ENCODE data around the gene CEACAM16. TPM values are rescaled to one million over a fixed set of nuclear protein-coding genes. Genes with fewer than 3 reads are reported as not detected.
A peak's percentile ranks its signal among the peaks of the same experiment; 100 is the strongest.

Gene CEACAM16
- total and polyA plus RNA-seq, 9 of the 15 experiments (the other 6 are each of a cell fraction or from before 2014, with no cell fraction given) = not detected

GRCh38 chr19:44753932-44754749, 55.2 kb downstream of the CEACAM16 start (continued):
- peak; percentile 28 to 29; a peak in 1 of 4 replicates for TF ChIP-seq UBTF (IDR thresholded peaks at IDR 0.05; ENCODE audit: borderline replicate concordance in 1 of 2, low read depth in 2 of 2, low read length in 2 of 2)
- TF ChIP-seq BRD9 (IDR thresholded peaks at IDR 0.05; ENCODE audit: low read depth, partially characterized antibody) = peak; percentile 21
- TF ChIP-seq ZBTB26 (CRISPR knock-in tag; IDR thresholded peaks at IDR 0.05) = 0 out of 2 replicates have a peak, but pooled peaks have one; percentile 53
- no peak for TF ChIP-seq ZNF239 (CRISPR knock-in tag; IDR thresholded peaks at IDR 0.05)
- peak; percentile 36; the same call in 1 of the 2 replicates for TF ChIP-seq EP300 (IDR thresholded peaks at IDR 0.05; ENCODE audit: low read length)
- TF ChIP-seq MEF2D (tag; conservative IDR thresholded peaks at IDR 0.05; ENCODE audit: low read depth) = peak; percentile 49; the same call in 1 of the 2 replicates
- TF ChIP-seq PHF8 (IDR thresholded peaks at IDR 0.05; ENCODE audit: borderline replicate concordance, low read length) = peak; percentile 53; the same call in 1 of the 2 replicates
- TF ChIP-seq NCOR1 (IDR thresholded peaks at IDR 0.05) = peak; percentile 41; the same call in 1 of the 2 replicates
- TF ChIP-seq ZNF766 (CRISPR knock-in tag; conservative IDR thresholded peaks at IDR 0.05) = 0 out of 2 replicates have a peak, but pooled peaks have one; percentile 65
- TF ChIP-seq ZNF740 (CRISPR knock-in tag; IDR thresholded peaks at IDR 0.05) = 0 out of 2 replicates have a peak, but pooled peaks have one; percentile 52
- TF ChIP-seq ZNF740 (tag; IDR thresholded peaks at IDR 0.05) = peak in 1 of 2 experiments; percentile 6; a peak in 1 of 4 replicates
- 0 out of 2 replicates have a peak, but pooled peaks have one; percentile 66 for TF ChIP-seq ZNF175 (CRISPR knock-in tag; IDR thresholded peaks at IDR 0.05; ENCODE audit: low read depth)
- 0 out of 2 replicates have a peak, but pooled peaks have one; percentile 41 for TF ChIP-seq DPF2 (IDR thresholded peaks at IDR 0.05)
- no peak for TF ChIP-seq ZNF280B (CRISPR knock-in tag; IDR thresholded peaks at IDR 0.05)
- no peak for TF ChIP-seq TFAM (CRISPR knock-in tag; conservative IDR thresholded peaks at IDR 0.05)
- TF ChIP-seq SMARCA4 (IDR thresholded peaks at IDR 0.05) = 0 out of 2 replicates have a peak, but pooled peaks have one; percentile 11
- TF ChIP-seq CTBP1 (IDR thresholded peaks at IDR 0.05; ENCODE audit: borderline replicate concordance) = 0 out of 2 replicates have a peak, but pooled peaks have one; percentile 16
